CD14-positive monocyte (primary cell): Measurements from ENCODE around the gene SPATA9. TPM values are rescaled to one million over a fixed set of nuclear protein-coding genes. Genes with fewer than 3 reads are reported as not detected.

Experiments used
- DNase-seq, 3 donors: peaks; one replicate each; pipeline ENCODE4 v3.0.0-alpha.2; 2011 to 2022
- H2AFZ ChIP-seq: 2 replicates; pipeline ENCODE4 v1.6.0; 2012; ENCODE audit warnings: mild to moderate bottlenecking, low read depth, low read length, inconsistent platforms; ENCODE audit not compliant: insufficient read depth, poor library complexity, severe bottlenecking
- H3K27ac ChIP-seq, 2 donors: 1 replicate in 1 of 2; 2 replicates in 1 of 2; pipeline ENCODE4 v1.5.1; 2012 to 2013; ENCODE audit warnings: low read length in 2 of 2, control low read depth in 1 of 2, inconsistent platforms in 1 of 2, low read depth in 1 of 2, mild to moderate bottlenecking in 1 of 2
- H3K27me3 ChIP-seq, 2 donors: one replicate each; pipeline versions ENCODE4 v1.6.0 to v1.6.1; 2011 to 2013; ENCODE audit warnings: low read length in 2 of 2; ENCODE audit not compliant: control insufficient read depth in 2 of 2, insufficient read depth in 2 of 2
- H3K36me3 ChIP-seq, 2 donors: replicated peaks in 1 of 2; 1 replicate in 1 of 2; 2 replicates in 1 of 2; pipeline versions ENCODE4 v1.5.1 to v1.6.1; 2012 to 2013; ENCODE audit warnings: low read length in 2 of 2, control low read depth in 1 of 2, inconsistent platforms in 1 of 2, mild to moderate bottlenecking in 1 of 2; ENCODE audit not compliant: insufficient read depth in 2 of 2, control insufficient read depth in 1 of 2
- H3K4me1 ChIP-seq, 2 donors: 1 replicate in 1 of 2; 2 replicates in 1 of 2; pipeline versions ENCODE4 v1.5.1 to v1.6.1; 2012 to 2013; ENCODE audit warnings: low read length in 2 of 2, control low read depth in 1 of 2, inconsistent platforms in 1 of 2, mild to moderate bottlenecking in 1 of 2, moderate library complexity in 1 of 2; ENCODE audit not compliant: insufficient read depth in 2 of 2, control insufficient read depth in 1 of 2
- H3K4me2 ChIP-seq: replicated peaks from 2 replicates; pipeline ENCODE3; 2012; ENCODE audit warnings: low read length, moderate library complexity, mild to moderate bottlenecking; ENCODE audit not compliant: poor library complexity, severe bottlenecking; ENCODE audit errors: extremely low read depth
- H3K4me3 ChIP-seq, 3 experiments: fragments of 200-600 bp in 1 of 3; sonication (generic) in 1 of 3; replicated peaks in 1 of 3; 1 replicate in 2 of 3; 2 replicates in 1 of 3; pipeline ENCODE4 v1.5.1; 2011 to 2013; ENCODE audit warnings: low read length in 3 of 3, mild to moderate bottlenecking in 3 of 3, control low read depth in 2 of 3, low read depth in 2 of 3, inconsistent platforms in 1 of 3, moderate library complexity in 1 of 3
- H3K79me2 ChIP-seq: 2 replicates; pipeline ENCODE4 v1.6.0; 2012; ENCODE audit warnings: mild to moderate bottlenecking, control low read depth, inconsistent platforms, low read length, moderate library complexity; ENCODE audit not compliant: insufficient read depth
- H3K9ac ChIP-seq: 2 replicates; pipeline ENCODE4 v1.6.0; 2017; ENCODE audit warnings: low read length, mild to moderate bottlenecking; ENCODE audit not compliant: insufficient read depth, poor library complexity, severe bottlenecking
- H3K9me3 ChIP-seq, 2 donors: replicated peaks in 1 of 2; 1 replicate in 1 of 2; 2 replicates in 1 of 2; pipeline versions ENCODE4 v1.5.1 to v1.6.1; 2012 to 2013; ENCODE audit warnings: low read length in 2 of 2, control low read depth in 1 of 2; ENCODE audit not compliant: control insufficient read depth in 1 of 2, insufficient read depth in 1 of 2
- H4K20me1 ChIP-seq: 2 replicates; pipeline ENCODE4 v1.6.0; 2012; ENCODE audit warnings: mild to moderate bottlenecking, low read length, control low read depth, moderate library complexity; ENCODE audit not compliant: insufficient read depth
- H3K27ac Mint-ChIP-seq, 7 donors: one replicate each; pipeline ENCODE4 v1.8.0; 2020; ENCODE audit warnings: mild to moderate bottlenecking in 7 of 7, mixed read lengths in 7 of 7, moderate library complexity in 6 of 7, inconsistent platforms in 2 of 7
- H3K27me3 Mint-ChIP-seq, 3 donors: one replicate each; pipeline ENCODE4 v1.8.0; 2021 to 2022; ENCODE audit warnings: low read depth in 3 of 3, mild to moderate bottlenecking in 3 of 3, mixed read lengths in 3 of 3, moderate library complexity in 3 of 3, inconsistent platforms in 1 of 3
- H3K36me3 Mint-ChIP-seq, 2 donors: one replicate each; pipeline ENCODE4 v1.8.0; 2020; ENCODE audit warnings: mixed read lengths in 2 of 2, inconsistent platforms in 1 of 2, mild to moderate bottlenecking in 1 of 2
- H3K4me1 Mint-ChIP-seq: one replicate; pipeline ENCODE4 v1.8.0; 2020; ENCODE audit warnings: mild to moderate bottlenecking, mixed read lengths
- H3K4me3 Mint-ChIP-seq, 2 donors: one replicate each; pipeline ENCODE4 v1.8.0; 2020; ENCODE audit warnings: mild to moderate bottlenecking in 2 of 2, mixed read lengths in 2 of 2, moderate library complexity in 1 of 2
- H3K9me3 Mint-ChIP-seq, 7 donors: one replicate each; pipeline ENCODE4 v1.8.0; 2020 to 2022; ENCODE audit warnings: mixed read lengths in 7 of 7, mild to moderate bottlenecking in 6 of 7, moderate library complexity in 6 of 7, inconsistent platforms in 2 of 7
- CTCF ChIP-seq: fragments of 200-600 bp; IDR thresholded peaks from one replicate; pipeline ENCODE4 v1.8.0; 2022; ENCODE audit warnings: antibody characterized with exemption, mild to moderate bottlenecking
- WGBS: methylation state at CpG from one replicate; pipeline ENCODE4 v1.1.5; 2013; ENCODE audit warnings: missing lambda C conversion rate; ENCODE audit not compliant: insufficient coverage; 5-methylcytosine and 5-hydroxymethylcytosine counted together
- intact Hi-C, 2 donors: fragments of 100-400 bp; cut with micrococcal nuclease; formaldehyde crosslinking; loops; one replicate each; pipeline versions ENCODE4 v1.15.0 to v1.15.1; 2023
- polyA plus RNA-seq, 3 donors: library from polyadenylated mRNA; depleted of rRNA in 1 of 3; unstranded in 2 of 3; stranded (reverse) in 1 of 3; fragments of 300-500 nt in 2 of 3; fragments of >200 nt in 1 of 3; fragmentation: Illumina TruSeq in 2 of 3; gene quantifications; 1 replicate in 2 of 3; 2 replicates in 1 of 3; pipeline ENCODE4 v1.2.3, GENCODE V29; 2012 to 2021

The SPATA9 gene
- polyA plus RNA-seq, 3 donors: not detected

- H3K79me2 ChIP-seq: no peaks in the 10 kb centered on the region
- H3K9me3 ChIP-seq: no peaks in the 10 kb centered on the region
- WGBS: no CpG with 5 or more reads among the region's 3 CpGs
- H3K27ac ChIP-seq: no peak overlapping the region
- H3K36me3 Mint-ChIP-seq: no peaks in the 10 kb centered on the region
- TF ChIP-seq CTCF: no peak
- no peak overlapping the region for H3K27ac Mint-ChIP-seq
- H3K9ac ChIP-seq: no peak overlapping the region
- H3K36me3 ChIP-seq: no peaks in the 10 kb centered on the region
- H3K9me3 Mint-ChIP-seq: no peaks in the 10 kb centered on the region
- H3K4me1 Mint-ChIP-seq: no peaks in the 10 kb centered on the region
- H3K4me1 ChIP-seq: no peaks in the 10 kb centered on the region
- H3K27me3 Mint-ChIP-seq: no peaks in the 10 kb centered on the region
- no peak overlapping the region for H2AFZ ChIP-seq
- no peak for DNase-seq
- H4K20me1 ChIP-seq: no peaks in the 10 kb centered on the region
- H3K27me3 ChIP-seq: no peaks in the 10 kb centered on the region
- no peak overlapping the region for H3K4me2 ChIP-seq
- no peak overlapping the region for H3K4me3 Mint-ChIP-seq
- intact Hi-C loops: no loop called here
- no peak overlapping the region for H3K4me3 ChIP-seq
Measured at GRCh38 chr5:95654196-95654595, 28.6 kb downstream of the SPATA9 start.

- Mint-ChIP-seq H3K27me3 (no peaks in the 10 kb centered on the region), H3K4me1 (peaks cover 2% of the 10 kb centered on the region), H3K36me3 (no peaks in the 10 kb centered on the region), H3K27ac (peak overlapping the region in 1 of 7 donors; percentile 41), H3K9me3 (no peaks in the 10 kb centered on the region), H3K4me3 (no peak overlapping the region)
- Histone ChIP-seq H3K9ac (no peak overlapping the region), H3K4me1 (no peaks in the 10 kb centered on the region), H3K27ac (no peak overlapping the region), H4K20me1 (no peaks in the 10 kb centered on the region), H3K4me3 (no peak overlapping the region), H3K27me3 (no peaks in the 10 kb centered on the region), H2AFZ (no peak overlapping the region), H3K4me2 (no peak overlapping the region), H3K36me3 (no peaks in the 10 kb centered on the region), H3K79me2 (no peaks in the 10 kb centered on the region), H3K9me3 (no peaks in the 10 kb centered on the region)
- TF ChIP-seq CTCF: no peak
- intact Hi-C loops: no loop called here
- WGBS: 100% methylated on average over 1 of the region's 1 CpG
- DNase-seq: no peak
Measured at GRCh38 chr5:95652849-95653248, 29.9 kb downstream of the SPATA9 start.
